ENCODE results near the gene TCF3. TPM values are rescaled to one million over a fixed set of nuclear protein-coding genes. Genes with fewer than 3 reads are reported as not detected.

TCF3 gene
- total and polyA plus RNA-seq, 2 donors (not counting 3 experiments of a cell fraction or from before 2014, with no cell fraction given), result 147 to 193 TPM

GRCh38 chr19:1676351-1677266 is 24.2 kb upstream of the TCF3 start:
- H2AFZ ChIP-seq (ENCODE audit: low read depth, low read length), result no peak overlapping the region
- ChIA-PET CTCF (interaction anchor here (1.2 to 1.9 kb wide), 3 partner anchors 90 to 92 kb away, joined by 3 to 11 read pairs (median 4); no protein-coding TSS in a partner anchor), POLR2A (no interaction called here)
- intact Hi-C loops (cut with micrococcal nuclease) (no loop called here), dilution Hi-C loops (cut with MboI; ENCODE audit: extremely low pct_ligation_motif_present, low sequenced_read_pairs) (no loop called here)
- no peak overlapping the region for H3K4me3 ChIP-seq (replicated peaks in 1 of 3; ENCODE audit: insufficient read depth in 1 of 3, low read depth in 1 of 3, low read length in 3 of 3)
- no TSS peak for BruUV-seq (replicated peaks)
- H3K4me2 ChIP-seq (ENCODE audit: insufficient read depth, low read length), result no peak overlapping the region
- H4K20me1 ChIP-seq (replicated peaks; ENCODE audit: control insufficient read depth, extremely low read depth, insufficient read depth, low read length), result no peaks in the 10 kb centered on the region
- FAIRE-seq (no peak), DNase-seq (ENCODE audit: low read depth, low spot score) (no peak)
- H3K36me3 ChIP-seq (ENCODE audit: control insufficient read depth in 2 of 2, extremely low read depth in 1 of 2, insufficient read depth in 2 of 2, low read length in 2 of 2), result no peaks in the 10 kb centered on the region
- no peaks in the 10 kb centered on the region for H3K79me2 ChIP-seq (ENCODE audit: control insufficient read depth, insufficient read depth, low read length)
- no peaks in the 10 kb centered on the region for H3K9me1 ChIP-seq (replicated peaks; ENCODE audit: control insufficient read depth, extremely low read depth, insufficient read depth, low read length)
- no peak for TF ChIP-seq CTCF (IDR thresholded peaks at IDR 0.05; ENCODE audit: extremely low read depth in 1 of 2, insufficient read depth in 1 of 2, low read depth in 1 of 2, low read length in 2 of 2)
- TF ChIP-seq EZH2 (IDR thresholded peaks at IDR 0.05; ENCODE audit: borderline replicate concordance, low read depth, low read length, severe bottlenecking), result no peak
- TF ChIP-seq, protein P1, sequence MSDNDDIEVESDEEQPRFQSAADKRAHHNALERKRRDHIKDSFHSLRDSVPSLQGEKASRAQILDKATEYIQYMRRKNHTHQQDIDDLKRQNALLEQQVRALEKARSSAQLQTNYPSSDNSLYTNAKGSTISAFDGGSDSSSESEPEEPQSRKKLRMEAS (IDR thresholded peaks at IDR 0.05; ENCODE audit: insufficient read depth, insufficient read length), result no peak
- TF ChIP-seq POLR2AphosphoS5 (IDR thresholded peaks at IDR 0.05; ENCODE audit: insufficient read depth, low read depth, low read length), result no peak
- TF ChIP-seq FOS (IDR thresholded peaks at IDR 0.05; ENCODE audit: borderline replicate concordance, insufficient read depth, low read length), result no peak
- no peak for TF ChIP-seq MYC (IDR thresholded peaks at IDR 0.05; ENCODE audit: low read depth, low read length)
- TF ChIP-seq GATA2 (IDR thresholded peaks at IDR 0.05; ENCODE audit: insufficient read depth, insufficient read length, low read depth, low read length), result no peak
- TF ChIP-seq POLR2A (IDR thresholded peaks at IDR 0.05; ENCODE audit: low read depth, low read length), result no peak
- TF ChIP-seq JUN (IDR thresholded peaks at IDR 0.05; ENCODE audit: borderline replicate concordance, insufficient read depth, insufficient read length, low read depth), result no peak
- no peak overlapping the region for H3K27ac ChIP-seq (ENCODE audit: insufficient read depth, low read depth, low read length)
- H3K27me3 ChIP-seq (ENCODE audit: control insufficient read depth in 2 of 2, insufficient read depth in 2 of 2, low read length in 2 of 2), result peaks cover 1 to 19% of the 10 kb centered on the region in 2 experiments
- H3K9ac ChIP-seq (replicated peaks; ENCODE audit: extremely low read depth, insufficient read depth, low read length), result no peak overlapping the region
- no peaks in the 10 kb centered on the region for H3K4me1 ChIP-seq (ENCODE audit: control insufficient read depth, extremely low read depth, insufficient read depth, low read length)
- H3K9me3 ChIP-seq (replicated peaks; ENCODE audit: control insufficient read depth, insufficient read depth, low read length), result no peaks in the 10 kb centered on the region
